Tibial nerve (tissue), 4 donors: ENCODE measurements around the gene POLR3B. TPM values are rescaled to one million over a fixed set of nuclear protein-coding genes. Genes with fewer than 3 reads are reported as not detected.
"Not testable (repeated sequence)": the region's sequence is repeated elsewhere in the genome, so short reads cannot be mapped to it uniquely, and the experiment has no call there.

Experiments
- DNase-seq, 2 donors: peaks; one replicate each; pipeline ENCODE4 v3.0.0-alpha.2; 2019; ENCODE audit warnings: low spot score in 2 of 2
- H3K27ac ChIP-seq, 4 donors: fragments of 200-600 bp; sonication (generic) in 3 of 4; one replicate each; pipeline ENCODE4 v1.5.1; 2017 to 2019; ENCODE audit warnings: mild to moderate bottlenecking in 1 of 4
- H3K27me3 ChIP-seq, 2 donors: fragments of 200-600 bp; sonication (generic) in 1 of 2; one replicate each; pipeline versions ENCODE4 v1.5.1 to v1.6.0; 2017 to 2019
- H3K36me3 ChIP-seq, 3 donors: fragments of 200-600 bp; sonication (generic); one replicate each; pipeline ENCODE4 v1.5.1; 2018 to 2019
- H3K4me1 ChIP-seq, 4 donors: fragments of 200-600 bp; sonication (generic) in 3 of 4; one replicate each; pipeline ENCODE4 v1.5.1; 2017 to 2019
- H3K4me3 ChIP-seq, 4 donors: fragments of 200-600 bp; sonication (generic) in 3 of 4; one replicate each; pipeline ENCODE4 v1.5.1; 2017 to 2019; ENCODE audit warnings: mild to moderate bottlenecking in 1 of 4, moderate library complexity in 1 of 4
- H3K9me3 ChIP-seq, 4 donors: fragments of 200-600 bp; sonication (generic) in 3 of 4; one replicate each; pipeline ENCODE4 v1.5.1; 2017 to 2019
- CTCF ChIP-seq, 5 experiments: fragments of 200-600 bp in 3 of 5; fragments of 450-650 bp in 2 of 5; sonication (generic) in 3 of 5; IDR thresholded peaks; one replicate each; pipeline ENCODE4 v1.5.1; 2016 to 2019; ENCODE audit warnings: antibody characterized with exemption in 5 of 5, mild to moderate bottlenecking in 3 of 5, moderate library complexity in 2 of 5
- EP300 ChIP-seq, 2 donors: sonication (generic); formaldehyde crosslinking; IDR thresholded peaks; one replicate each; pipeline ENCODE4 v1.6.1; 2017; ENCODE audit warnings: antibody characterized with exemption in 2 of 2, mild to moderate bottlenecking in 1 of 2
- POLR2A ChIP-seq, 2 donors: fragments of 450-650 bp; IDR thresholded peaks; one replicate each; pipeline ENCODE4 v1.6.1; 2017; ENCODE audit warnings: antibody characterized with exemption in 2 of 2, mild to moderate bottlenecking in 2 of 2, moderate library complexity in 2 of 2
- WGBS, 2 donors: methylation state at CpG; one replicate each; pipeline ENCODE4 v1.1.5; 2018; 5-methylcytosine and 5-hydroxymethylcytosine counted together
- total RNA-seq, 4 donors: library from RNA; depleted of rRNA; stranded (reverse); fragments of >200 nt; gene quantifications; one replicate each; pipeline ENCODE4 v1.1.0, GENCODE V29; 2016

Gene POLR3B
- total RNA-seq, 4 donors from 2014 or later = 6.3 to 21.0 (median 7.7) TPM

DNA sequence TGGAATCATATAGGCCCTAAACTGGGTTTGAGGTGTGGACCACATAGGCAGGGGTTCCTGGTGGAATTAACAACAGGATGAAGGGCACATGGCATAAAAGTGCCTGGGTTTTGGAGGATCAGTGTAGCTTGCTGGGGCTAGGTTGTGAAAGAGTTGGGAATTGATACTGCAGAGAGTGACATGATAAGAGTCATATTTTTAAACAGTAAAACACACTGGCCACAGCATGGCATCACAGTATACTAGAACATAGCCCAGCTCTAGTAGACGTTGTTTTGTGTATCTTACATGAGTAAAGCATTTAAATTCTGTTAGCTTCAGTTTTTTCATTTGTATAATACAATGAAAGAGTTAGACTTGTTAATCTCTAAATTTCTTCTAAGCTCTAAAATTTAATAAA lies 102.0 kb downstream of the POLR3B start:
- Histone ChIP-seq H3K27me3 (no peaks in the 10 kb centered on the region), H3K9me3 (no peaks in the 10 kb centered on the region), H3K27ac (no peak overlapping the region), H3K4me3 (no peak overlapping the region), H3K4me1 (no peaks in the 10 kb centered on the region), H3K36me3 (peaks cover 0 to 60% (median 0%) of the 10 kb centered on the region in 3 donors)
- DNase-seq = no peak
- 71 to 75% methylated on average over 1 of the region's 1 CpG for WGBS, 2 donors
- no peak for TF ChIP-seq EP300 (IDR thresholded peaks at IDR 0.05)
- TF ChIP-seq POLR2A (IDR thresholded peaks at IDR 0.05) = no peak
- no peak for TF ChIP-seq CTCF (IDR thresholded peaks at IDR 0.05)

DNA sequence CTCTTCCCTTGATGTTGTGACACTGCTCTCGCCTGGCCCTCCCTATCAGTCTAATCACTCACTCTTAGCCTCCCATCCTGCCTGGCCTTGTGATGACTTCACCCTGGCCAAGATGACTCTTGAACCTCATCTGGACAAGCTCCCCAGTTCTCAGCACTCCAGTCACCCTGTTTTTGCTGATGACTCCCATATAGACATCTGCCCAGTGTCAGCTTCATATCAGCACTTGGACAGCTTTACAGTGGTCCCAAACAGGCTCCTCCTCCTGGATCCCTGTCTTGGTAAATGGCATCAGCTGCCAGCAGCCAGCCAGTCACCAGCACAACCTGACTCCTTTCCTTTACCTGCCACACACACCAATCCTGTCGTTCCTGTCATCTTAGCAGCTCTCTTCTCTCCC lies 104.2 kb downstream of the POLR3B start:
- peaks cover 0 to 73% (median 0%) of the 10 kb centered on the region in 3 donors for H3K36me3 ChIP-seq
- 93 to 94% methylated on average over 2 of the region's 2 CpGs for WGBS, 2 donors
- no peaks in the 10 kb centered on the region for H3K4me1 ChIP-seq
- TF ChIP-seq POLR2A (IDR thresholded peaks at IDR 0.05) (no peak), EP300 (IDR thresholded peaks at IDR 0.05) (no peak), CTCF (IDR thresholded peaks at IDR 0.05) (no peak)
- H3K9me3 ChIP-seq = peaks cover 0 to 12% (median 0%) of the 10 kb centered on the region in 4 donors
- H3K27me3 ChIP-seq = no peaks in the 10 kb centered on the region
- H3K27ac ChIP-seq = no peak overlapping the region
- no peak for DNase-seq
- H3K4me3 ChIP-seq = no peak overlapping the region

DNA sequence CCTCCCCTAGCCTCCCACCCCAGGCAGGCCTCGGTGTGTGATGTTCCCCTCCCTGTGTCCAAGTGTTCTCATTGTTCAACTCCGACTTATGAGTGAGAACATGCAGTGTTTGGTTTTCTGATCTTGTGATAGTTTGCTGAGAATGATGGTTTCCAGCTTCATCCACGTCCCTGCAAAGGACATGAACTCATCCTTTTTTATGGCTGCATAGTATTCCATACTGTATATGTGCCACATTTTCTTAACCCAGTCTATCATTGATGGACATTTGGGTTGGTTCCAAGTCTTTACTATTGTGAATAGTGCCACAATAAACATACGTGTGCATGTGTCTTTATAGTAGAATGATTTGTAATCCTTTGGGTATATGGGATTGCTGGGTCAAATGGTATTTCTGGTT lies 108.1 kb downstream of the POLR3B start:
- DNase-seq, H3K4me1 ChIP-seq, H3K27ac ChIP-seq, H3K4me3 ChIP-seq, H3K27me3 ChIP-seq: not testable (repeated sequence)
- Histone ChIP-seq H3K36me3 (peaks cover 0 to 62% (median 0%) of the 10 kb centered on the region in 3 donors), H3K9me3 (peaks cover 0 to 14% (median 0%) of the 10 kb centered on the region in 4 donors)
- 89 to 90% methylated on average over 4 of the region's 4 CpGs for WGBS, 2 donors

GRCh38 chr12:106475662-106476061 lies 118.1 kb downstream of the POLR3B start:
- not testable (repeated sequence) for H3K27me3 ChIP-seq, DNase-seq, H3K27ac ChIP-seq, H3K4me3 ChIP-seq, H3K4me1 ChIP-seq, H3K9me3 ChIP-seq
- 100% methylated on average over 1 to 3 of the region's 3 CpGs for WGBS, 2 donors
- H3K36me3 ChIP-seq = peaks cover 0 to 10% (median 0%) of the 10 kb centered on the region in 3 donors

DNA sequence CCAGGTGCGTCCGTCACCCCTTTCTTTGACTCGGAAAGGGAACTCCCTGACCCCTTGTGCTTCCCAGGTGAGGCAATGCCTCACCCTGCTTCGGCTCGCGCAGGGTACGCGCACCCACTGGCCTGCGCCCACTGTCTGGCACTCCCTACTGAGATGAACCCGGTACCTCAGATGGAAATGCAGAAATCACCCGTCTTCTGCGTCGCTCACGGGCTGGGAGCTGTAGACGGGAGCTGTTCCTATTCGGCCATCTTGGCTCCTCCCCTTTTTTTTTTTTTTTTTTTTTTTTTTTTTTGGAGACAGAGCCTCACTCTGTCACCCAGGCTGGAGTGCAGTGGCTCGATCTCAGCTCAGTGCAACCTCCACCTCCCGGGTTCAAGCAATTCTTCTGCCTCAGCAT lies 120.1 kb downstream of the POLR3B start:
- H3K4me3 ChIP-seq, H3K4me1 ChIP-seq, H3K27ac ChIP-seq, DNase-seq, H3K27me3 ChIP-seq, H3K9me3 ChIP-seq: not testable (repeated sequence)
- peaks cover 0 to 15% (median 0%) of the 10 kb centered on the region in 3 donors for H3K36me3 ChIP-seq
- 92 to 94% methylated on average over 18 of the region's 18 CpGs for WGBS, 2 donors

DNA sequence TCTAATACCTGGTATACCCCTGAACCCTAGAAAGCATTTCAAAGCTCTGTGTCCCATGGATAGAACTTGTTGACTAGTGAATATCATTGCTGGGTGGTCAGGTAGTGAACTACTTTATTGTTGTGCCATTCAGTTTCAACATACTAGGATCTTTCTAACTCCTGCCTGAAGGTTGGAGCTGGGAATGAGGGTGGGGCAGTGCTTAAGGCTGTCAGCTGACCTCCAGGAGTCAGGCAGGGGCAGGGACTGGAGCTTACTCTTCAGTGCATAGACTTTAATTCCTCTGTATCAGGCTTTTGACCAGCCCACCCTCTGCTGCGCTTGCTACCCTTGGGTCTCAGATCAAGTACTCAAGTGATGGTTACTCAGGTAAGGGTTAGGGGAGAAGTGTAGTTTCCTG lies 122.7 kb downstream of the POLR3B start:
- Histone ChIP-seq H3K9me3 (no peaks in the 10 kb centered on the region), H3K36me3 (peaks cover 0 to 20% (median 0%) of the 10 kb centered on the region in 3 donors), H3K27me3 (no peaks in the 10 kb centered on the region), H3K4me1 (no peaks in the 10 kb centered on the region), H3K4me3 (no peak overlapping the region), H3K27ac (no peak overlapping the region)
- no peak for TF ChIP-seq POLR2A (IDR thresholded peaks at IDR 0.05)
- TF ChIP-seq EP300 (IDR thresholded peaks at IDR 0.05) = no peak
- TF ChIP-seq CTCF (IDR thresholded peaks at IDR 0.05) = no peak
- no peak for DNase-seq
- 93 to 100% methylated on average over 1 of the region's 1 CpG for WGBS, 2 donors

GRCh38 chr12:106481246-106481645 lies 123.7 kb downstream of the POLR3B start:
- no peak for DNase-seq
- no peak for TF ChIP-seq POLR2A (IDR thresholded peaks at IDR 0.05)
- no peak for TF ChIP-seq CTCF (IDR thresholded peaks at IDR 0.05)
- TF ChIP-seq EP300 (IDR thresholded peaks at IDR 0.05) = no peak
- no peaks in the 10 kb centered on the region for H3K4me1 ChIP-seq
- H3K27me3 ChIP-seq = no peaks in the 10 kb centered on the region
- H3K4me3 ChIP-seq = no peak overlapping the region
- H3K27ac ChIP-seq = no peak overlapping the region
- H3K36me3 ChIP-seq = peaks cover 0 to 20% (median 0%) of the 10 kb centered on the region in 3 donors
- WGBS, 2 donors = 90 to 96% methylated on average over 6 of the region's 6 CpGs
- H3K9me3 ChIP-seq = no peaks in the 10 kb centered on the region
